GM18505 (cell line): ENCODE data around the gene AP2A2.
"Not testable (repeated sequence)": the region's sequence is repeated elsewhere in the genome, so short reads cannot be mapped to it uniquely, and the experiment has no call there.

Experiments used
- ATAC-seq: cut with Tn5 transposase; IDR thresholded peaks from one replicate; pipeline ENCODE4 v1.9.1; 2021; ENCODE audit not compliant: unreplicated experiment
- POLR2A ChIP-seq: IDR thresholded peaks from 4 replicates; pipeline ENCODE4 v1.6.1; 2011; ENCODE audit warnings: borderline replicate concordance; ENCODE audit not compliant: insufficient read depth, insufficient read length; ENCODE audit errors: extremely low read depth

AP2A2 gene

GRCh38 chr11:971731-972365 is 46.2 kb downstream of the AP2A2 start:
- no peak for ATAC-seq
- TF ChIP-seq POLR2A = no peak

- TF ChIP-seq POLR2A = no peak
- ATAC-seq = no peak
These were observed 47.0 kb downstream of the AP2A2 start for GRCh38 chr11:972523-973211.

GRCh38 chr11:973237-973636 is 47.6 kb downstream of the AP2A2 start:
- no peak for ATAC-seq
- no peak for TF ChIP-seq POLR2A

- ATAC-seq = not testable (repeated sequence)
These were observed 49.7 kb downstream of the AP2A2 start for GRCh38 chr11:975376-975775.

GRCh38 chr11:975827-976226 is 50.2 kb downstream of the AP2A2 start:
- ATAC-seq = no peak
- no peak for TF ChIP-seq POLR2A

DNA sequence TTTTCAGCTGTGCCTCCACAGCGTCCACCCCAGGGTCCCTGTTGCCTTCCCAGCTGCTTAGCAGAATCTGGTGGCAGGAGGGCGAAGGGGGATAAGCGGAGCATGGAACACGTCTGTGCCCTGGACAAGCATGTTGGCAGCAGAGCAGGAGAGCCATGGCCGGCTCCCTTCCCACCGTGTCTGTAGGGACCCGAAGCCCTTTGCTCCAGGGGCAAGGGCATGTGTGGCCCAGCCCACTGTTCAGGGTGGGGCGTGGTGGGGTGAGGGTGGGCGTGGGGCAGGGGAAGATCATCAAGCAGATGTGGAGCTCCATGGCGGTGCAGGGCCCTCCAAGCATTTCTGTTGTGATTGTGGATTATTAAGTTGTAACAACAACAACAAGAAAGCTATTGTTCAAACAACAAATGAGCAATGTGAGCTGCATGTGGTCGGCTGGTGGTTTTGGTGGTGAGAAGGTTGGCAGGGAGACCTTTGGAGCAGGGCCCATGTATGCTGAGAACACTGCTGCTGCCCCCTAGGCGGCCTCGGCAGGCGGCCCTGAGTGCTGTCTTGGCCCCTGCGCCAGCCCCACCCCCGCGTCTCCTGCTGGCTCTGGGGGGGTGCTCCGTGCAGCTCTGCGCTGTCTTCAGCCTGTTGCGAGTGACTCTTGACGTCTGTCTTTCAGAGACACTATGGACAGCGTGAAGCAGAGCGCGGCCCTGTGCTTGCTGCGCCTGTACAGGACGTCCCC is 50.9 kb downstream of the AP2A2 start:
- ATAC-seq = no peak
- TF ChIP-seq POLR2A = no peak

DNA sequence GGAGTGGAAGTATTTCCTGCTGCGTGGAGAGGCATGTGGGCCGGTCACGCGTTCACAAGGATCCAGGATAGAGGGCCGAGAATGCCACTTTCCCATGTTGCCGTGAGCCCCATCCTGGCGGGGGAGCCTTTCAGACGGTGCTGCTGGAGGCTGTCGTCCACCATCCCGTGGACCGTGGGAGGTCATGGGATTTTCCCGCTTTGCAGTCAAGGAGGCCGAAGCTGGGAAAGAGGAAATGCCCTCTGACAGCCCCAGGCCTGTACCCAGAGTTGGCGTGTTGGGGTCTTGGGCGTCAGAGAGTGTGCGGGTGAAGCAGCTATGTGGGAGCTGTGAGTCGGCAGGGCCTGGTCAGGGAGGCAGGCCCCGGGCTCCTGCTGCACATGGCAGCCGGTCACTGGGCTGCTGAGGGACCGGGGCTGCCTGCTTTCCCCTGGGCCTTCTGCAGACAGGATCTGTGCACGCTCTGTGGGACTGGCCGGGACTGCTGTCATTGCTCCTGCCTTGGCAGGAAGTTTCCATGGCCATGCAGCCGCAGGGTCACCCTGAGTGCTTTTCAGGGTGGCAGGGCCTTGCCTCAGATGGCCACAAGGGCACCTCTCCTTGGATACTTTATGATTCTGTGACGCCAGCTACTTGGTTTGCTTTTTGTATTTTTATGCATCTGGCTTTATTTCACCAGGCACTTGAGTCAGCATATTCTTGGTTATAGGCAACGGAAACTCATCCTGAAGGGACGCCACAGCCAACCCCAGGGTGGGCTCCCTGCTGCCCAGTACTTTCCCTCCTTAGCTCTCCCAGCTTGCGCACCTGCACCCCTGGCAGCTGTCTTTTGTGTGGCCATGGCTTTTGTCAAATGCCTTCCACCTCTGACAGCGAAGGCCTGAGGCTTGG is 52.4 kb downstream of the AP2A2 start:
- ATAC-seq = no peak
- no peak for TF ChIP-seq POLR2A

- TF ChIP-seq POLR2A = no peak
- no peak for ATAC-seq
These were observed 53.1 kb downstream of the AP2A2 start for GRCh38 chr11:978781-979180.

GRCh38 chr11:980438-981357 is 55.0 kb downstream of the AP2A2 start:
- ATAC-seq = no peak
- TF ChIP-seq POLR2A = no peak

DNA sequence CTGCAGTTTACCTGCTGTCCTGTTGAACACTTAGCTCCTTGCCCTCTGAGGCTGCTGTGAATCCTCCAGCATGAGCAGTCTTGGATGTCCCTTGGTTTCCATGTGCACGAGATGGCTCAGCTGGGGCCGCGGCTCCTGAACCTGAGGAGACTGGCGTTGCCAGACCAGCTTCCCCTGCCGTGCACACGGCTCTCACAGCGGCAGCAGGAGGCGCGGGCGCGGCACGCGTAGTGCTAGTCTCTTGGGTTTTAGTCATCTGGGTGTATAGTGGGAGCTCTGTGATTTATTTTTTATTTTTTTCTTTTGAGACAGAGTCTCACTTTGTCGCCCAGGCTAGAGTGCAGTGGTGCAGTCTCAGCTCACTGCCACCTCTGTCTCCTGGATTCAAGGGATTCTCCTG is 56.1 kb downstream of the AP2A2 start:
- no peak for ATAC-seq
- no peak for TF ChIP-seq POLR2A

GRCh38 chr11:984546-984945 is 58.9 kb downstream of the AP2A2 start:
- ATAC-seq = no peak
- TF ChIP-seq POLR2A = no peak

DNA sequence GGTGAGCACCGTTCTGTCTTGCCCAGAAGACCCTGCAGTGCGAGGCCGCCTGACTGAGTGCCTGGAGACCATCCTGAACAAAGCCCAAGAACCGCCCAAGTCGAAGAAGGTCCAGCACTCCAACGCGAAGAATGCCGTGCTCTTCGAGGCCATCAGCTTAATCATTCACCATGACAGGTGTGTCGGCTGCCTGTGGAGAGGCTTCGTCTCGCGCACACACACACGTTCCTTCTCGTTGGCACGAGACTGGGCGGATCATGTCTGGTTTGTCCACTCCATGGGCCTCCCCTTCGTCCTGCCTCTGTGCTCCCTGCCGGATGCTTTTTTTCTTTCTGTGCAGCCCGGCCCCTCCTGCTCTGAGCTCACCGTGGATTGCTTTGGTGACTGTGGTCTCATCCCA is 59.7 kb downstream of the AP2A2 start:
- no peak for ATAC-seq
- no peak for TF ChIP-seq POLR2A
